CD4-positive, alpha-beta T cell (primary cell): ENCODE measurements around the gene PSMA7. TPM values are rescaled to one million over a fixed set of nuclear protein-coding genes. Genes with fewer than 3 reads are reported as not detected.

Experiments used
- ATAC-seq: fragments of 200-7000 bp; cut with Tn5 transposase; one replicate; pipeline ENCODE4 v1.10.0; 2022; ENCODE audit warnings: mild to moderate bottlenecking; ENCODE audit not compliant: poor library complexity
- CTCF ChIA-PET: fragments of 350-600 bp; sonication (Branson Sonifier 250); formaldehyde crosslinking; loops from one replicate; lab custom pipeline; 2021; ENCODE audit warnings: antibody characterized with exemption, inconsistent platforms; lab: Charles Lee
- POLR2A ChIA-PET: fragments of 350-600 bp; sonication (Branson Sonifier 250); formaldehyde crosslinking; loops from one replicate; lab custom pipeline; 2021; ENCODE audit warnings: antibody characterized with exemption, inconsistent platforms; lab: Charles Lee
- DNase-seq, 14 experiments: peaks; one replicate each; pipeline ENCODE4 v3.0.0-alpha.2; 2013 to 2020; ENCODE audit warnings: mixed read lengths in 2 of 14
- H3K27ac ChIP-seq, 2 donors: one replicate each; pipeline versions ENCODE4 v1.5.1 to v1.7.0; 2013; ENCODE audit warnings: low read length in 2 of 2, low read depth in 1 of 2, mild to moderate bottlenecking in 1 of 2
- H3K27me3 ChIP-seq, 2 experiments: 1 replicate in 1 of 2; 2 replicates in 1 of 2; pipeline versions ENCODE4 v1.6.1 to v1.7.0; 2013; ENCODE audit warnings: low read length in 2 of 2, control low read depth in 1 of 2, mild to moderate bottlenecking in 1 of 2, moderate library complexity in 1 of 2; ENCODE audit not compliant: insufficient read depth in 2 of 2, control insufficient read depth in 1 of 2
- H3K36me3 ChIP-seq: one replicate; pipeline ENCODE4 v1.6.1; 2013; ENCODE audit warnings: low read length, control low read depth; ENCODE audit not compliant: insufficient read depth
- H3K4me1 ChIP-seq: one replicate; pipeline ENCODE4 v1.6.1; 2013; ENCODE audit warnings: low read length, control low read depth; ENCODE audit not compliant: insufficient read depth
- H3K4me3 ChIP-seq: one replicate; pipeline ENCODE4 v1.5.1; 2013; ENCODE audit warnings: mild to moderate bottlenecking, low read length, moderate library complexity
- H3K9me3 ChIP-seq, 2 experiments: 1 replicate in 1 of 2; 2 replicates in 1 of 2; pipeline versions ENCODE4 v1.6.1 to v1.7.0; 2013; ENCODE audit warnings: low read length in 2 of 2, mild to moderate bottlenecking in 2 of 2, control low read depth in 1 of 2, moderate library complexity in 1 of 2; ENCODE audit not compliant: control insufficient read depth in 1 of 2, insufficient read depth in 1 of 2
- H3K27ac Mint-ChIP-seq: one replicate; pipeline ENCODE4 v1.8.0; 2020; ENCODE audit warnings: mixed read lengths
- H3K27me3 Mint-ChIP-seq: one replicate; pipeline ENCODE4 v1.8.0; 2021; ENCODE audit warnings: mixed read lengths
- H3K36me3 Mint-ChIP-seq: one replicate; pipeline ENCODE4 v1.8.0; 2021; ENCODE audit warnings: low read depth, mixed read lengths
- H3K4me1 Mint-ChIP-seq: one replicate; pipeline ENCODE4 v1.8.0; 2021; ENCODE audit warnings: low read depth, mixed read lengths
- H3K4me3 Mint-ChIP-seq: one replicate; pipeline ENCODE4 v1.8.0; 2020; ENCODE audit warnings: mild to moderate bottlenecking, mixed read lengths
- H3K9me3 Mint-ChIP-seq: one replicate; pipeline ENCODE4 v1.8.0; 2020; ENCODE audit warnings: mixed read lengths
- CTCF ChIP-seq: fragments of 200-600 bp; IDR thresholded peaks from one replicate; pipeline ENCODE4 v1.8.0; 2022; ENCODE audit warnings: antibody characterized with exemption, mild to moderate bottlenecking
- intact Hi-C, 2 experiments: fragments of 100-400 bp; cut with DNase I in 1 of 2; cut with micrococcal nuclease in 1 of 2; formaldehyde crosslinking; loops; one replicate each; pipeline versions ENCODE4 v1.15.1 to v1.9.0; 2023 to 2025; cut with DNase I, micrococcal nuclease
- total RNA-seq, 174 experiments: library from RNA in 2 of 174; stranded (reverse) in 2 of 174; gene quantifications; one replicate each; pipeline ENCODE4 v1.2.3 and lab custom pipeline; 2021 to 2026

Gene PSMA7
- total RNA-seq, 2 experiments from 2014 or later, result 150 to 158 TPM

- Histone ChIP-seq H3K4me1 (no peaks in the 10 kb centered on the region), H3K4me3 (no peak overlapping the region), H3K27ac (no peak overlapping the region), H3K27me3 (peaks cover 0 to 2% of the 10 kb centered on the region in 2 experiments), H3K36me3 (no peaks in the 10 kb centered on the region), H3K9me3 (peaks cover 0 to 20% of the 10 kb centered on the region in 2 experiments)
- no peak overlapping the region for H3K4me3 Mint-ChIP-seq
- intact Hi-C loops, result no loop called here
- no peak overlapping the region for H3K27ac Mint-ChIP-seq
- CTCF ChIA-PET, result no interaction called here
- no peaks in the 10 kb centered on the region for H3K36me3 Mint-ChIP-seq
- DNase-seq, result no peak
- peaks cover 11% of the 10 kb centered on the region for H3K27me3 Mint-ChIP-seq
- POLR2A ChIA-PET, result no interaction called here
- peaks cover 3% of the 10 kb centered on the region for H3K9me3 Mint-ChIP-seq
- no peaks in the 10 kb centered on the region for H3K4me1 Mint-ChIP-seq
- no peak for TF ChIP-seq CTCF
- no peak for ATAC-seq
Measured at GRCh38 chr20:62087227-62087626, 56.0 kb downstream of the PSMA7 start.

Other genes starting within 250 kb of the PSMA7 start
- gene TAF4, start 77.5 kb downstream of the PSMA7 start, total RNA-seq, result 10 to 100 TPM; 11.1 to 12.5 TPM
- gene LSM14B, start 20.9 kb downstream of the PSMA7 start, total RNA-seq, result 10 to 100 TPM; 34.5 to 35.7 TPM
- gene SS18L1, start 375 bp upstream of the PSMA7 start, total RNA-seq, result 10 to 100 TPM; 12.8 to 13.4 TPM
- gene MTG2, start 39.6 kb upstream of the PSMA7 start, total RNA-seq, result 1 to 10 TPM; 9.5 to 9.9 TPM
- gene HRH3, start 76.9 kb upstream of the PSMA7 start, total RNA-seq, result not detected
- gene OSBPL2, start 95.1 kb upstream of the PSMA7 start, total RNA-seq, result 10 to 100 TPM; 52.8 to 54.4 TPM
- 10 to 100 TPM; 40.8 to 44.3 TPM for gene ADRM1, start 159.6 kb upstream of the PSMA7 start, total RNA-seq
- under 1 TPM; 0.16 to 0.78 TPM for gene LAMA5, start 223.9 kb upstream of the PSMA7 start, total RNA-seq
- gene RPS21, start 243.7 kb upstream of the PSMA7 start, total RNA-seq, result 1,000 to 10,000 TPM; 3,015 to 3,210 TPM